ENCODE data around the gene MEGF11. TPM values are rescaled to one million over a fixed set of nuclear protein-coding genes. Genes with fewer than 3 reads are reported as not detected.
"Not testable (repeated sequence)": the region's sequence is repeated elsewhere in the genome, so short reads cannot be mapped to it uniquely, and the experiment has no call there.

MEGF11 gene
- total and polyA plus RNA-seq, 4 donors: 0.16 to 1.5 (median 0.50) TPM

DNA sequence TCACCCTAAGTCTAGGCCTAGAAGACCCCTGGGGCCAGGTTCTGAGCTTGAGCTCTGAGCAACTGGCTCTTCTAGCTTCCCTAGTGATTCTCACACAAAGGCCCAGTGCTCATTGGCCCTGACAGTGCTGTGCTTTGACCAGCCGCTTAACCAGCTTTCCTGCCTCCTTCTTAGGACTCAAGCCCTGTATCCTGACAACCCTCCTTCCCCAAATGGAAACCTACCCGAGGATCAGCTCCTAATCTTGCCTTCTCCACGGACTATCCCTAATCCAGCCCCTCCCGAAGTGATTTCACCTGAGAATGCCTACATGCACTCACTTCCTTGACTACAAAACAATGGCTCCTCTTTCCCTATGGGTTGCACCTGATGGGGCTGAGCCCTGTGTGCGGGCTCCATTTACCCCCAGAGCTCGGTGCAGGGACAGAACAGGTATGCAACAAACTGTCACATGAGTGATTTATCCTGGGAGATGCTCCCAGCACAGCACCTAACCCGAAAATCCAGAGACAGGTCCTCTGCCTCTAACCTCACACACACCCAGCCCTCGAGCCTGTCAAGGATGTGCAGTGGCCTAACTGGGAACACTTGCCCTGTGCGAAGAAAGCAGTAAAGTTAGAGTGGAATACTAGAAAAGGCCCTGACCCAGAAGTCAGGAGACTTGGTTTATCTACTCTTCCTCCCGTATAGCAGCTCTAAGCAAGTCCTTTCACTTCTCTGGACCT is 2.3 kb downstream of the MEGF11 start:
- Histone ChIP-seq H3K4me3 (no peak overlapping the region), H3K4me1 (ENCODE audit: control insufficient read depth in 5 of 5, insufficient read depth in 5 of 5, low read length in 5 of 5) (peaks cover 0 to 34% (median 8%) of the 10 kb centered on the region in 5 donors), H3K27ac (ENCODE audit: low read depth in 1 of 2, low read length in 1 of 2) (no peak overlapping the region), H3K9me3 (ENCODE audit: control insufficient read depth in 4 of 4, insufficient read depth in 3 of 4, low read length in 3 of 4) (no peaks in the 10 kb centered on the region), H3K9ac (ENCODE audit: insufficient read depth in 1 of 2, low read length in 2 of 2) (no peak overlapping the region), H3K36me3 (ENCODE audit: control insufficient read depth in 4 of 4, insufficient read depth in 4 of 4, low read length in 4 of 4) (no peaks in the 10 kb centered on the region), H3K27me3 (ENCODE audit: control insufficient read depth in 3 of 3, insufficient read depth in 3 of 3, low read length in 2 of 3) (peaks cover 0 to 51% (median 37%) of the 10 kb centered on the region in 3 donors)
- no peak for TF ChIP-seq CTCF (IDR thresholded peaks at IDR 0.05; ENCODE audit: control extremely low read depth, extremely low read depth)
- DNase-seq (no peak), ATAC-seq (ENCODE audit: insufficient read depth, low FRiP score) (no peak)
- 63 to 74% methylated on average over 10 of the region's 10 CpGs for WGBS, 2 donors

GRCh38 chr15:66249605-66250174 is 3.9 kb downstream of the MEGF11 start:
- Histone ChIP-seq H3K27me3 (ENCODE audit: control insufficient read depth in 3 of 3, insufficient read depth in 3 of 3, low read length in 2 of 3) (peaks cover 0 to 39% (median 24%) of the 10 kb centered on the region in 3 donors), H3K4me3 (no peak overlapping the region), H3K9me3 (ENCODE audit: control insufficient read depth in 4 of 4, insufficient read depth in 3 of 4, low read length in 3 of 4) (no peaks in the 10 kb centered on the region), H3K4me1 (ENCODE audit: control insufficient read depth in 5 of 5, insufficient read depth in 5 of 5, low read length in 5 of 5) (peaks cover 0 to 31% (median 8%) of the 10 kb centered on the region in 5 donors), H3K36me3 (ENCODE audit: control insufficient read depth in 4 of 4, insufficient read depth in 4 of 4, low read length in 4 of 4) (no peaks in the 10 kb centered on the region), H3K9ac (ENCODE audit: insufficient read depth in 1 of 2, low read length in 2 of 2) (no peak overlapping the region), H3K27ac (ENCODE audit: low read depth in 1 of 2, low read length in 1 of 2) (no peak overlapping the region)
- ATAC-seq (ENCODE audit: insufficient read depth, low FRiP score): no peak
- no peak for TF ChIP-seq CTCF (IDR thresholded peaks at IDR 0.05; ENCODE audit: control extremely low read depth, extremely low read depth)
- no peak for DNase-seq
- 82 to 89% methylated on average over 2 of the region's 2 CpGs for WGBS, 2 donors

DNA sequence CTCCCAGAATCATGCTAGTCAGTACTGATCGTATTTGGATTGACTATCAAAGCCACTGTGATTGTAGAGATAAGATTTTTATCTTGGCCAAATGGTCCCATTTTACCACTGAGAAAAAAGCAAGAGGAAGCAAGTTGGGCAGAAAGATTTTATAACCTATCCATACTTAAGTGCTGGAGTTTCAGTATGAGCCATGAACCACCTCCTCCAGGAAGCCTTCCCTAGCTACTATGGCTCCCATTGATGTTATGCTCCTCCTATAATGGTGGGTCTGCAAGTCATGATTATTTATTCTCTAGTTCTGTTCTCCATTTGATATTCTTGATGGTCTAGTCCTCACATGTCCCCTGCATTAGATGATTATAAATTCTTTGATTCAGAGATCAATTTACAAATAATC is 6.6 kb downstream of the MEGF11 start:
- ATAC-seq (ENCODE audit: insufficient read depth, low FRiP score) (no peak), DNase-seq (no peak)
- 84% methylated on average over 1 of the region's 1 CpG for WGBS, 2 donors
- Histone ChIP-seq H3K27me3 (ENCODE audit: control insufficient read depth in 3 of 3, insufficient read depth in 3 of 3, low read length in 2 of 3) (peaks cover 0 to 25% (median 14%) of the 10 kb centered on the region in 3 donors), H3K9ac (ENCODE audit: insufficient read depth in 1 of 2, low read length in 2 of 2) (no peak overlapping the region), H3K4me3 (no peak overlapping the region), H3K27ac (ENCODE audit: low read depth in 1 of 2, low read length in 1 of 2) (no peak overlapping the region), H3K4me1 (ENCODE audit: control insufficient read depth in 5 of 5, insufficient read depth in 5 of 5, low read length in 5 of 5) (peaks cover 0 to 9% (median 0%) of the 10 kb centered on the region in 5 donors), H3K9me3 (ENCODE audit: control insufficient read depth in 4 of 4, insufficient read depth in 3 of 4, low read length in 3 of 4) (peaks cover 0 to 2% (median 0%) of the 10 kb centered on the region in 4 donors), H3K36me3 (ENCODE audit: control insufficient read depth in 4 of 4, insufficient read depth in 4 of 4, low read length in 4 of 4) (no peaks in the 10 kb centered on the region)
- TF ChIP-seq CTCF (IDR thresholded peaks at IDR 0.05; ENCODE audit: control extremely low read depth, extremely low read depth): no peak

DNA sequence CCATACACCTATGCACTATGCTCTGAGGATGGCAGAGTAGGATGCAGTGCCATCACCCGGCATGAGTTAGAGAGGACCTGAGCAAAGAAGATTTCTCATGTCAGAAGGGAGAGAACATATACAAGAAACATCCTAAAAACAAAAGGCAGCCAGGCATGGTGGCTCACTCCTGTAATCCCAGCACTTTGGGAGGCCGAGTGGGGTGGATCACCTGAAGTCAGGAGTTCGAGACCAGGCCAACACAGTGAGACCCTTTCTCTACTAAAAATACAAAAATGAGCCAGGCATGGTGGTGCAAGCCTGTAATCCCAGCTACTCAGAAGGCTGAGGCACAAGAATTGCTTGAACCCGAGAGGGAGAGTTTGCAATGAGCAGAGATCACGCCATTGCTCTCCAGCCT is 7.7 kb downstream of the MEGF11 start:
- WGBS, 2 donors: 84 to 92% methylated on average over 5 of the region's 5 CpGs
- ATAC-seq (ENCODE audit: insufficient read depth, low FRiP score); H3K4me1 ChIP-seq (ENCODE audit: control insufficient read depth in 5 of 5, insufficient read depth in 5 of 5, low read length in 5 of 5): not testable (repeated sequence)

More for the DNA sequence above, 7.7 kb downstream of the MEGF11 start:
- H3K36me3 ChIP-seq (ENCODE audit: control insufficient read depth in 4 of 4, insufficient read depth in 4 of 4, low read length in 4 of 4); H3K4me3 ChIP-seq; DNase-seq; H3K27ac ChIP-seq (ENCODE audit: low read depth in 1 of 2, low read length in 1 of 2); H3K9me3 ChIP-seq (ENCODE audit: control insufficient read depth in 4 of 4, insufficient read depth in 3 of 4, low read length in 3 of 4); H3K9ac ChIP-seq (ENCODE audit: insufficient read depth in 1 of 2, low read length in 2 of 2): not testable (repeated sequence)
- H3K27me3 ChIP-seq (ENCODE audit: control insufficient read depth in 3 of 3, insufficient read depth in 3 of 3, low read length in 2 of 3): peaks cover 0 to 15% (median 3%) of the 10 kb centered on the region in 3 donors
